GM11168 (cell line): ENCODE data around the gene DIPK1C.

Source experiments
- in situ Hi-C: fragments of 300-500 bp; cut with MboI; formaldehyde crosslinking; loops from one replicate; pipeline ENCODE4 v1.12.0; 2022; ENCODE audit warnings: low sequenced_read_pairs; ENCODE audit not compliant: unreplicated experiment

The DIPK1C gene

GRCh38 chr18:74454279-74454751 lies 2.8 kb downstream of the DIPK1C start:
- in situ Hi-C loops, result no loop called here

- in situ Hi-C loops, result no loop called here
These were observed 3.4 kb downstream of the DIPK1C start for GRCh38 chr18:74453642-74454198.

GRCh38 chr18:74453016-74453566 lies 4.0 kb downstream of the DIPK1C start:
- in situ Hi-C loops, result no loop called here

GRCh38 chr18:74451148-74451547 lies 6.0 kb downstream of the DIPK1C start:
- in situ Hi-C loops, result no loop called here

- in situ Hi-C loops, result no loop called here
These were observed 6.5 kb downstream of the DIPK1C start for GRCh38 chr18:74450626-74451025.

- in situ Hi-C loops, result no loop called here
These were observed 9.5 kb downstream of the DIPK1C start for GRCh38 chr18:74447404-74448152.

GRCh38 chr18:74446631-74447403 lies 10.3 kb downstream of the DIPK1C start:
- in situ Hi-C loops, result no loop called here

GRCh38 chr18:74446178-74446577 lies 10.9 kb downstream of the DIPK1C start:
- in situ Hi-C loops, result no loop called here

GRCh38 chr18:74445585-74445984 lies 11.5 kb downstream of the DIPK1C start:
- in situ Hi-C loops, result no loop called here

GRCh38 chr18:74444104-74444503 lies 13.0 kb downstream of the DIPK1C start:
- in situ Hi-C loops, result no loop called here

- in situ Hi-C loops, result no loop called here
These were observed 16.2 kb downstream of the DIPK1C start for GRCh38 chr18:74440808-74441427.

- in situ Hi-C loops, result no loop called here
These were observed 19.0 kb downstream of the DIPK1C start for GRCh38 chr18:74438091-74438490.

GRCh38 chr18:74436158-74436769 lies 20.8 kb downstream of the DIPK1C start:
- in situ Hi-C loops, result no loop called here

- in situ Hi-C loops, result no loop called here
These were observed 21.4 kb downstream of the DIPK1C start for GRCh38 chr18:74435740-74436139.

GRCh38 chr18:74434466-74434865 lies 22.6 kb downstream of the DIPK1C start:
- in situ Hi-C loops, result no loop called here

- in situ Hi-C loops, result no loop called here
These were observed 26.1 kb downstream of the DIPK1C start for GRCh38 chr18:74430806-74431571.

GRCh38 chr18:74430231-74430630 lies 26.9 kb downstream of the DIPK1C start:
- in situ Hi-C loops, result no loop called here

- in situ Hi-C loops, result no loop called here
These were observed 28.0 kb downstream of the DIPK1C start for GRCh38 chr18:74429096-74429495.

- in situ Hi-C loops, result no loop called here
These were observed 29.5 kb downstream of the DIPK1C start for GRCh38 chr18:74427442-74428112.
